Activated T-cell treated with anti-CD3 and anti-CD28 coated beads for 24 hours (primary cell): Measurements from ENCODE around the gene SPPL2B.
"Not testable (repeated sequence)": the region's sequence is repeated elsewhere in the genome, so short reads cannot be mapped to it uniquely, and the experiment has no call there.

Experiments
- DNase-seq: peaks from one replicate; pipeline ENCODE4 v3.0.0-alpha.2; 2020; ENCODE audit warnings: low read depth

The SPPL2B gene, protein sequence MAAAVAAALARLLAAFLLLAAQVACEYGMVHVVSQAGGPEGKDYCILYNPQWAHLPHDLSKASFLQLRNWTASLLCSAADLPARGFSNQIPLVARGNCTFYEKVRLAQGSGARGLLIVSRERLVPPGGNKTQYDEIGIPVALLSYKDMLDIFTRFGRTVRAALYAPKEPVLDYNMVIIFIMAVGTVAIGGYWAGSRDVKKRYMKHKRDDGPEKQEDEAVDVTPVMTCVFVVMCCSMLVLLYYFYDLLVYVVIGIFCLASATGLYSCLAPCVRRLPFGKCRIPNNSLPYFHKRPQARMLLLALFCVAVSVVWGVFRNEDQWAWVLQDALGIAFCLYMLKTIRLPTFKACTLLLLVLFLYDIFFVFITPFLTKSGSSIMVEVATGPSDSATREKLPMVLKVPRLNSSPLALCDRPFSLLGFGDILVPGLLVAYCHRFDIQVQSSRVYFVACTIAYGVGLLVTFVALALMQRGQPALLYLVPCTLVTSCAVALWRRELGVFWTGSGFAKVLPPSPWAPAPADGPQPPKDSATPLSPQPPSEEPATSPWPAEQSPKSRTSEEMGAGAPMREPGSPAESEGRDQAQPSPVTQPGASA

DNA sequence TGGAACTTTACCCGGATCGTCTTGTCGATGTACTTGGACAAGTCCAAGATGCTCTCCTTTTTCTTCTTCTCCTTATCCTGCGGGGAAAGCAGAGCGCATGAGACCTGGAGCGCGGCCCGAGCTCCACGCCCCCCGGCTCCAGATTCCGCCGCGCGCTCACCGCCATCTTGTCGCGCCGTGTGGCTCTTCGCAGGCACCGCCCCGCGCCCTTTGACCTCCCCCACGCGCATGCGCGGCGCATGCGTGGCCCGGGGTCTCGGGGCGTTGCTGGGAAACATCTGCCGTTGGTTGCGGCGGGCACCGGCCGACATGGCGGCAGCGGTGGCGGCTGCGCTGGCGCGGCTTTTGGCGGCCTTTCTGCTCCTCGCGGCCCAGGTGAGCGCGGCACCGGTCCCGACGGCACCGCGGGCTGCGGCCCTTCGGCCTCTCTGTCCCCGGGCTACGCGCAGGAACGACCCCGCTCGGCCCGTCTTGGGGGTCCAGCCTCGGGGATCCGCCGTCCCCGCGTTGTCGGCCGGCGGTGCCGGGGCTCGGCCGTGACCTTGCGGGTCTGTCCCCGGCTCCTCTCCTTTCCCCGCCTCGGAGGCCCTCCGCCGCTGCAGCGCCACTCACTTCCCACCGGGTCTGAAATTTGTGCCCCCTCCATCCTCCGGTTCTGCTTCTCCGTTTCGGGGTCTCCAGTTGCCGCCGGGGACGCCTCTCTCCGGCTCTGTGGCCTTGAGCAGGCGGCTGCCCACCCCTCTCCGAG is at the start of gene SPPL2B, which contains the start of gene LSM7:
TSS of gene SPPL2B (plus strand) at position 284 of the 748 bp plus-strand sequence. CDS start at position 310, 26 bp downstream.
TSS of gene LSM7 (minus strand) at position 186 of the 748 bp plus-strand sequence. CDS start at position 166, 20 bp downstream.
- peak; percentile 90 for DNase-seq

- DNase-seq: no peak
Observed at GRCh38 chr19:2280633-2281264, 47.7 kb upstream of the SPPL2B start.

GRCh38 chr19:2281265-2282061 is 47.0 kb upstream of the SPPL2B start:
- not testable (repeated sequence) for DNase-seq

GRCh38 chr19:2282062-2282861 is 46.2 kb upstream of the SPPL2B start, which contains the start of gene PEAK3:
TSS of gene PEAK3 (minus strand) at chr19:2282175. CDS start at chr19:2280931, 1,244 bp downstream.
- no peak for DNase-seq

DNA sequence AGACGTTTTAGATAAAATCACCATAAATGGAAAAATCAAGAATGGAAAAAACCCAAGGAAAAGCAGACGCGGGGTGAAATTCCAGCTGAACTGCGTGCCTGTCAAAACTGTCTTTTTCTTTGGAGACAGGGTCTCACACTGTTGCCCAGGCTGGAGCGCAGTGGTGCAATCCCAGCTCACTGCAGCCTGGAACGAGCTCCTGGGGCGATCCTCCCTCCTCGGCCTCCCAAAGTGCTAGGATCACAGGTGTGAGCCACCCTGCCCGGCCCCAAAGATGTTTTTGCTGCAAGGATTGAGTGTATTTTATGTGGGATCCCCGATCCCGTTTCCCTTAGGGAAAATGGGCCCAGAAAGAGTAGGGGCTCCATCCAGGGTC is 45.6 kb upstream of the SPPL2B start:
- no peak for DNase-seq

- no peak for DNase-seq
Observed at GRCh38 chr19:2283835-2284507, 44.5 kb upstream of the SPPL2B start.

DNA sequence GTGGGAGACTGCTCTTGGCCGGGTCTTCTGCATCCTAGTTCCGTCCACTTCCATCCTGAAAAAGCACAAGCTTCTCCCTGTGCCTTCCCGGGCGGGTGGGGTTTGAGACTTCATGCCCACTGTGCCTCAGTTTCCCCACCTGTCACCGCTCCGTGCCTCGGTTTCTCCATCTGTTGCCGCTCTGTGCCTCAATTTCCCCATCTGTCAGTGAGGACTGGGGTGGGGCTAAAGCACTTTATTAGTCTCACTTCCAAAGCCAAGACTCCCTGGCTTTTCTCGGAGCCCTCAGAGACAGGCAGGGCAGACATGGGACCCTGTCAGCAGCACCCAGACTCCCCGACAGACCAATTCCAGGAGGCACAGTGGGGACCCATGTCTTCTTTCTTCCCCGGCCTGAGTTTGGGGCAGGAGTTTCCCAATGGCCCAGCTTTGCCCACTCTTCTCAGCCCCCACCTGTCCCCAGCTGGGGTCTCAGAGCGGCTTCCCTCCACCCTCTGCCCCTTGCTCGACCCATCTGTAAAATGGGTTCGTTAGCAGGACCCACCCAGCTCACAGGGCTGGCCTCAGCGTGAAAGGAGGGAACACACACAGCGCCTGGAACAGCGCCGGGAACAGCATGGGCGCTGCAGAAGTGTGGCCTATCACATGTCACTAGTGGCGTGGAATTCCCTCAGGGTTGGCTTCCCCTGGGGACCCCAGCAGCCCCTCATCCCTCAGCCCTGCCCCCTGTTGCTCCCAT is 41.9 kb upstream of the SPPL2B start:
- no peak for DNase-seq

- no peak for DNase-seq
Observed at GRCh38 chr19:2287585-2288337, 40.7 kb upstream of the SPPL2B start.

DNA sequence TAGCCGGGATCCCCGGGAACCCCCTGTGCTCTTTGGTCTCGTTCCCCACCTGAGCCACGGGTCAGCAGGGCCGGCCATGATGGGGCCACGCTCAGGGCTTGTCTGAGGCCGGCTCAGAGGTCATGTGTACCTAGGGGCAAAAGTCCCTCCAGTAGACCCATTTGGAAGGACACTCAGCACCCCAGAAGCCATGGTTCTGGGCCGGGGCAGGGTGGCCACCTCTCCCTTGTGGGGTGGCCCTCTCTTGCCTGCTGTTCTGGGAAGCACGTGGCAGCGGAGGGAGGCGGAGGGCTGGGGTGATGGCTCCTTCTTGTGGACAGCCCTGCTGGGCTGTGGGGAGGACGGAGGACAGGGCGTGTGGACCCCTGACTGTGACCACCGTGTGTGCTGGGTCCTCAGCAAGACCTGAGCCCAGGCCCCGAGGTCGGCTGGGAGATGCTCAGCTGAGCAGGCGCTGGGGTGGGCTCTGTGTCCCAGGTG is 40.1 kb upstream of the SPPL2B start:
- DNase-seq: no peak

GRCh38 chr19:2288818-2289713 is 39.4 kb upstream of the SPPL2B start:
- DNase-seq: no peak

- no peak for DNase-seq
Observed at GRCh38 chr19:2289714-2290435, 38.6 kb upstream of the SPPL2B start.

GRCh38 chr19:2290441-2291184 is 37.9 kb upstream of the SPPL2B start:
- DNase-seq: no peak

- no peak for DNase-seq
Observed at GRCh38 chr19:2291185-2291751, 37.2 kb upstream of the SPPL2B start.

GRCh38 chr19:2294687-2295335 is 33.7 kb upstream of the SPPL2B start:
- DNase-seq: no peak

DNA sequence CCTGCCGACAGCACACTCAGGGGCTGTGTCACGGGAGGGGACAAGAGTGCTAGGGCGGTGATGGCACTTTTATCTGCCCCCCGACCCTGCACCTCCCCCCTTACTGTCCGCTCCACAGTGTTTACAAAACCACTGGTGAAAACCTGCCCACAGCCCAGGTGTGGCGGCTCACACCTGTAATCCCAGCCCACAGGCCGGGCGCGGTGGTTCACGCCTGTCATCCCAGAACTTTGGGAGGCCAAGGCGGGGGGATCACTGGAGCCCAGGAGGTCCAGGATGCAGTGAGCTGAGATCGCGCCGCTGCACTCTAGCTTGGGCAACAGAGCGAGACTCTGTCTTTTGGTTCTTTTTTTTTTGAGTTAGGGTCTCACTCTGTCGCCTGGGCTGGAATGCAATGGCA is 32.3 kb upstream of the SPPL2B start:
- DNase-seq: no peak
